ENCODE data around the gene CELA2A. TPM values are rescaled to one million over a fixed set of nuclear protein-coding genes. Genes with fewer than 3 reads are reported as not detected.

Gene CELA2A
- polyA plus RNA-seq, 3 donors: not detected

GRCh38 chr1:15492596-15492995, 36.1 kb downstream of the CELA2A start:
- intact Hi-C loops (cut with micrococcal nuclease): no loop called here
- no peak for TF ChIP-seq CTCF (IDR thresholded peaks at IDR 0.05)
- Histone ChIP-seq H3K4me3 (replicated peaks in 1 of 3; ENCODE audit: low read depth in 2 of 3, low read length in 3 of 3) (no peak overlapping the region), H3K9ac (ENCODE audit: insufficient read depth, low read length, poor library complexity, severe bottlenecking) (no peak overlapping the region), H4K20me1 (ENCODE audit: insufficient read depth, low read length) (no peaks in the 10 kb centered on the region), H2AFZ (ENCODE audit: insufficient read depth, low read depth, low read length, poor library complexity, severe bottlenecking) (no peak overlapping the region), H3K4me1 (ENCODE audit: control insufficient read depth in 1 of 2, insufficient read depth in 2 of 2, low read length in 2 of 2) (no peaks in the 10 kb centered on the region), H3K27ac (ENCODE audit: low read depth in 1 of 2, low read length in 2 of 2) (no peak overlapping the region), H3K4me2 (replicated peaks; ENCODE audit: extremely low read depth, low read length, poor library complexity, severe bottlenecking) (no peak overlapping the region), H3K9me3 (replicated peaks in 1 of 2; ENCODE audit: control insufficient read depth in 1 of 2, insufficient read depth in 1 of 2, low read length in 2 of 2) (no peaks in the 10 kb centered on the region), H3K36me3 (replicated peaks in 1 of 2; ENCODE audit: control insufficient read depth in 1 of 2, insufficient read depth in 2 of 2, low read length in 2 of 2) (peaks cover 22 to 44% of the 10 kb centered on the region in 2 donors), H3K27me3 (ENCODE audit: control insufficient read depth in 2 of 2, insufficient read depth in 2 of 2, low read length in 2 of 2) (no peaks in the 10 kb centered on the region), H3K79me2 (ENCODE audit: insufficient read depth, low read length) (no peaks in the 10 kb centered on the region)
- H3K27ac Mint-ChIP-seq: peak overlapping the region in 1 of 7 donors; percentile 22
- no peak for DNase-seq
- WGBS (ENCODE audit: insufficient coverage): 90% methylated on average over 4 of the region's 5 CpGs
- no peaks in the 10 kb centered on the region for H3K4me1 Mint-ChIP-seq
- peaks cover 52 to 63% of the 10 kb centered on the region in 2 donors for H3K36me3 Mint-ChIP-seq
- H3K27me3 Mint-ChIP-seq (ENCODE audit: low read depth in 3 of 3): no peaks in the 10 kb centered on the region
- peaks cover 0 to 3% (median under 1%) of the 10 kb centered on the region in 7 donors for H3K9me3 Mint-ChIP-seq
- H3K4me3 Mint-ChIP-seq: no peak overlapping the region

GRCh38 chr1:15493869-15494390, 37.4 kb downstream of the CELA2A start:
- no peak for TF ChIP-seq CTCF (IDR thresholded peaks at IDR 0.05)
- Histone ChIP-seq H3K4me3 (replicated peaks in 1 of 3; ENCODE audit: low read depth in 2 of 3, low read length in 3 of 3) (no peak overlapping the region), H3K79me2 (ENCODE audit: insufficient read depth, low read length) (no peaks in the 10 kb centered on the region), H3K36me3 (replicated peaks in 1 of 2; ENCODE audit: control insufficient read depth in 1 of 2, insufficient read depth in 2 of 2, low read length in 2 of 2) (peaks cover 22 to 44% of the 10 kb centered on the region in 2 donors), H3K27ac (ENCODE audit: low read depth in 1 of 2, low read length in 2 of 2) (no peak overlapping the region), H3K9ac (ENCODE audit: insufficient read depth, low read length, poor library complexity, severe bottlenecking) (no peak overlapping the region), H3K9me3 (replicated peaks in 1 of 2; ENCODE audit: control insufficient read depth in 1 of 2, insufficient read depth in 1 of 2, low read length in 2 of 2) (no peaks in the 10 kb centered on the region), H2AFZ (ENCODE audit: insufficient read depth, low read depth, low read length, poor library complexity, severe bottlenecking) (no peak overlapping the region), H3K27me3 (ENCODE audit: control insufficient read depth in 2 of 2, insufficient read depth in 2 of 2, low read length in 2 of 2) (no peaks in the 10 kb centered on the region), H3K4me2 (replicated peaks; ENCODE audit: extremely low read depth, low read length, poor library complexity, severe bottlenecking) (no peak overlapping the region), H3K4me1 (ENCODE audit: control insufficient read depth in 1 of 2, insufficient read depth in 2 of 2, low read length in 2 of 2) (no peaks in the 10 kb centered on the region), H4K20me1 (ENCODE audit: insufficient read depth, low read length) (no peaks in the 10 kb centered on the region)
- Mint-ChIP-seq H3K27me3 (ENCODE audit: low read depth in 3 of 3) (no peaks in the 10 kb centered on the region), H3K9me3 (peaks cover 0 to 12% (median 4%) of the 10 kb centered on the region in 7 donors), H3K27ac (peak overlapping the region in 1 of 7 donors; percentile 4), H3K4me1 (no peaks in the 10 kb centered on the region), H3K4me3 (no peak overlapping the region), H3K36me3 (peaks cover 56 to 72% of the 10 kb centered on the region in 2 donors)
- 100% methylated on average over 5 of the region's 9 CpGs for WGBS (ENCODE audit: insufficient coverage)
- DNase-seq: no peak
- intact Hi-C loops (cut with micrococcal nuclease): no loop called here
